ENCODE measurements around the gene KCNAB1.

DNA sequence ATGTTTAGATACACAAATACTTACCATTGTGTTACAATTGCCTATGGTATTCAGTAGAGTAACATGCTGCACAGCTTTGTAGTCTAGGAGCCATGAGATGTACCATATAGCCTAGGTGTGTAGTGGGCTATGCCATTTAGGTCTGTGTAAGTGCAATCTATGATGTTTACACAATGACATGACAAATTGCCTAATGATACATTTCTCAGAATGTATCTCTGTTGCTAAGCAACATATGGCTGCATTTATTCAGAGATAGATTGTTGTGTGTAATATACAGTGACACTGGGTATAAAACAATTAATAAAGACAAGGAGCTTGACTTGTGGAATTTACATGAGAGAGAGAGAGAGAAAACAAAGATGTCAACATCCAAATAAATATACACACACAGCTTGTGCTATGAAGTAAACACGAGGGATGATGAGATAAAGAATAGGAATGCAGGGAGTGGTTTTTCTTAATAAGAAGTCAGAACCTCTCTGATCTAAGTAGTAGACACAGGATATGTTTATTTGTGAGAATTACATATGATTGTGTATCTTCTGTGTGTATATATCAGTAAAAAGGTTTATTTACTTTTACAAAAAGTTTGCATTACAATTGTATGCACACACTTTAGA lies 110.0 kb downstream of the KCNAB1 start:
- TF ChIP-seq, protein P1, sequence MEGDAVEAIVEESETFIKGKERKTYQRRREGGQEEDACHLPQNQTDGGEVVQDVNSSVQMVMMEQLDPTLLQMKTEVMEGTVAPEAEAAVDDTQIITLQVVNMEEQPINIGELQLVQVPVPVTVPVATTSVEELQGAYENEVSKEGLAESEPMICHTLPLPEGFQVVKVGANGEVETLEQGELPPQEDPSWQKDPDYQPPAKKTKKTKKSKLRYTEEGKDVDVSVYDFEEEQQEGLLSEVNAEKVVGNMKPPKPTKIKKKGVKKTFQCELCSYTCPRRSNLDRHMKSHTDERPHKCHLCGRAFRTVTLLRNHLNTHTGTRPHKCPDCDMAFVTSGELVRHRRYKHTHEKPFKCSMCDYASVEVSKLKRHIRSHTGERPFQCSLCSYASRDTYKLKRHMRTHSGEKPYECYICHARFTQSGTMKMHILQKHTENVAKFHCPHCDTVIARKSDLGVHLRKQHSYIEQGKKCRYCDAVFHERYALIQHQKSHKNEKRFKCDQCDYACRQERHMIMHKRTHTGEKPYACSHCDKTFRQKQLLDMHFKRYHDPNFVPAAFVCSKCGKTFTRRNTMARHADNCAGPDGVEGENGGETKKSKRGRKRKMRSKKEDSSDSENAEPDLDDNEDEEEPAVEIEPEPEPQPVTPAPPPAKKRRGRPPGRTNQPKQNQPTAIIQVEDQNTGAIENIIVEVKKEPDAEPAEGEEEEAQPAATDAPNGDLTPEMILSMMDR (conservative IDR thresholded peaks at IDR 0.05; ENCODE audit: low read depth, low read length), result no peak
- no peak for TF ChIP-seq EZH2phosphoT487 (IDR thresholded peaks at IDR 0.05; ENCODE audit: borderline replicate concordance, low read length)

Measured in PC-3 (cell line).